Duodenal mucosa (tissue), 2 donors: ENCODE measurements around the gene CYB5R3.
"Not testable (repeated sequence)": the region's sequence is repeated elsewhere in the genome, so short reads cannot be mapped to it uniquely, and the experiment has no call there.

Source experiments
- H3K27ac ChIP-seq: one replicate; pipeline ENCODE4 v1.7.0; 2013; ENCODE audit warnings: low read depth, low read length
- H3K27me3 ChIP-seq, 2 donors: one replicate each; pipeline ENCODE4 v1.7.0; 2013; ENCODE audit warnings: low read length in 2 of 2, control low read depth in 1 of 2; ENCODE audit not compliant: insufficient read depth in 2 of 2, control insufficient read depth in 1 of 2
- H3K36me3 ChIP-seq, 2 donors: one replicate each; pipeline ENCODE4 v1.7.0; 2013; ENCODE audit warnings: low read length in 2 of 2, control low read depth in 1 of 2; ENCODE audit not compliant: insufficient read depth in 2 of 2, control insufficient read depth in 1 of 2
- H3K4me1 ChIP-seq, 2 donors: one replicate each; pipeline ENCODE4 v1.7.0; 2013; ENCODE audit warnings: low read length in 2 of 2, control low read depth in 1 of 2; ENCODE audit not compliant: insufficient read depth in 2 of 2, control insufficient read depth in 1 of 2
- H3K4me3 ChIP-seq, 2 donors: one replicate each; pipeline ENCODE4 v1.7.0; 2013; ENCODE audit warnings: low read length in 2 of 2, low read depth in 1 of 2
- H3K9ac ChIP-seq, 2 donors: one replicate each; pipeline ENCODE4 v1.7.0; 2013; ENCODE audit warnings: low read length in 2 of 2, low read depth in 1 of 2
- H3K9me3 ChIP-seq, 2 donors: one replicate each; pipeline ENCODE4 v1.7.0; 2013; ENCODE audit warnings: low read length in 2 of 2, control low read depth in 1 of 2; ENCODE audit not compliant: control insufficient read depth in 1 of 2

The CYB5R3 gene

DNA sequence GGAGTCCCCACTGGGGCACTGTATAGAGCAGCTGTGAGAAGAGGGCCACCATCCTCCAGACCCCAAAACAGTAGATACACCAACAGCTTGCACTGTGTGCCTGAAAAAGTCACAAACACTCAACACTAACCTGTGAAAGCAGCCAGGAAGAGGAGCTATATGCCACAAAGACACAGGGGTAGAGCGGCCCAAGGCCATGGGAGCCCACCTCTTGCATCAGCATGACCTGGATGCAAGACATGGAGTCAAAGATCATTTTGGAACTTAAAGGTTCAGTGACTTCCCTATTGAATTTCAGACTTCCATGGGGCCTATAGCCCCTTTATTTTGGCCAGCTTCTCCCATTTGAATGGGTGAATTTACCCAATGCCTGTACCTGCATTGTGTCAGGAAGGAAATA is 29.7 kb upstream of the CYB5R3 start:
- Histone ChIP-seq H3K9ac (no peak overlapping the region), H3K9me3 (peaks cover 5 to 6% of the 10 kb centered on the region in 2 donors), H3K27me3 (no peaks in the 10 kb centered on the region), H3K4me3 (no peak overlapping the region), H3K4me1 (peaks cover 16 to 19% of the 10 kb centered on the region in 2 donors), H3K27ac (no peak overlapping the region), H3K36me3 (no peaks in the 10 kb centered on the region)

- peaks cover 11 to 15% of the 10 kb centered on the region in 2 donors for H3K4me1 ChIP-seq
- H3K27me3 ChIP-seq, H3K27ac ChIP-seq, H3K36me3 ChIP-seq, H3K4me3 ChIP-seq, H3K9ac ChIP-seq, H3K9me3 ChIP-seq: not testable (repeated sequence)
Measured at GRCh38 chr22:42677936-42678335, 28.7 kb upstream of the CYB5R3 start.

DNA sequence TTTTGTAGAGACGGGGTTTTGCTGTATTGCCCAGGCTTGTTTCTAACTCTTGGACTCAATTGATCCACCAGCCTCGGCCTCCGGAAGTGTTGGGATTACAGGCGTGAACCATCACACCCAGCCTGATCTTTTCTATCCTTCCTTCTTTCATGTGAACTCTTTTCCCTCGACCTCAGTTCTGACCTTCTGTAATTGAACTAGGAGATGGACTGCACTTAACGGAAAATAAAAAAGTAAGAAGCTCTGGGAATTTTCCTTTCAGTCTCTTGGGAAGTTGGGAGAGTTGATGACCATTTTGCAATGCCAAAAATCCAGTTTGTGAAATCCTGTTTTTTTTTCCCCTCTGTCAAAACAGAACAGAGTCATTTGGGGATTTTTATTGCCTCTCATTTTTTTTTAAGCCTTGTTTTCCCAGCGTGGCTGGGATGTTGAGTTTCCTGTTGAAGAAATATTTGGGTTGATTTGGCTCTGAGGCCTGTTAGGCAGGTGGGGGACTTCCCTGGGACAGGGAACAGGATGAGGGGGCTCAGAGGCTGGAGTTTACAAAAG is 26.9 kb upstream of the CYB5R3 start:
- no peaks in the 10 kb centered on the region for H3K27me3 ChIP-seq
- H3K4me1 ChIP-seq = peaks cover 5 to 9% of the 10 kb centered on the region in 2 donors
- no peak overlapping the region for H3K9ac ChIP-seq
- H3K27ac ChIP-seq = peak overlapping the region; percentile 56
- H3K9me3 ChIP-seq = peaks cover 5 to 6% of the 10 kb centered on the region in 2 donors
- H3K4me3 ChIP-seq = no peak overlapping the region
- H3K36me3 ChIP-seq = no peaks in the 10 kb centered on the region

DNA sequence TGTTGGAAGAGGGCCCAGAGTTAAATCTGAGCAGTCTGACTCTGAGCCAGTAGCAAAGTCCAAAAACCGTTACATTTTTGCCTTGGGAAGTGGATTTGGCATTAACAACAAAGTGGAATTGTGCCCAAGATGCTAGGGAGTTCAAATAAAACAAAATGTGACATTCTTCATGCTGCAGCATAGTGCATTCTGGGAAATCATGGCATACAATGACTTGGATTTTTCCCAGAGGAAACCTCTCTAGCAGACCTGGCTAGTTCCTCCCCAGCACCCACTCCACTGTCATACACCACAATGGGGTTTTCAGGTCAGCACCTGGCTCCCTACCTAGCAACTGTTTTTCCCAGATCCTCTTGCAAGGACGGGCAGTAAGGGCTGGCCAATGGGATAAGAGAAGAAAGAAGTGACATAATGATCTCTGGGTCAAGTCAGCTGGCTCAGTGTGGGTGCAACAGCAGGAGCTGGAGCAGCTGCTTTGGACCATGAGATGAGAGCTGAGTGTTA is 24.8 kb upstream of the CYB5R3 start:
- H3K36me3 ChIP-seq = no peaks in the 10 kb centered on the region
- no peak overlapping the region for H3K9ac ChIP-seq
- no peaks in the 10 kb centered on the region for H3K27me3 ChIP-seq
- H3K4me3 ChIP-seq = no peak overlapping the region
- peaks cover 5% of the 10 kb centered on the region in 2 donors for H3K9me3 ChIP-seq
- no peak overlapping the region for H3K27ac ChIP-seq
- peaks cover 2 to 5% of the 10 kb centered on the region in 2 donors for H3K4me1 ChIP-seq

GRCh38 chr22:42673071-42673470 is 23.9 kb upstream of the CYB5R3 start:
- not testable (repeated sequence) for H3K4me1 ChIP-seq, H3K9me3 ChIP-seq

DNA sequence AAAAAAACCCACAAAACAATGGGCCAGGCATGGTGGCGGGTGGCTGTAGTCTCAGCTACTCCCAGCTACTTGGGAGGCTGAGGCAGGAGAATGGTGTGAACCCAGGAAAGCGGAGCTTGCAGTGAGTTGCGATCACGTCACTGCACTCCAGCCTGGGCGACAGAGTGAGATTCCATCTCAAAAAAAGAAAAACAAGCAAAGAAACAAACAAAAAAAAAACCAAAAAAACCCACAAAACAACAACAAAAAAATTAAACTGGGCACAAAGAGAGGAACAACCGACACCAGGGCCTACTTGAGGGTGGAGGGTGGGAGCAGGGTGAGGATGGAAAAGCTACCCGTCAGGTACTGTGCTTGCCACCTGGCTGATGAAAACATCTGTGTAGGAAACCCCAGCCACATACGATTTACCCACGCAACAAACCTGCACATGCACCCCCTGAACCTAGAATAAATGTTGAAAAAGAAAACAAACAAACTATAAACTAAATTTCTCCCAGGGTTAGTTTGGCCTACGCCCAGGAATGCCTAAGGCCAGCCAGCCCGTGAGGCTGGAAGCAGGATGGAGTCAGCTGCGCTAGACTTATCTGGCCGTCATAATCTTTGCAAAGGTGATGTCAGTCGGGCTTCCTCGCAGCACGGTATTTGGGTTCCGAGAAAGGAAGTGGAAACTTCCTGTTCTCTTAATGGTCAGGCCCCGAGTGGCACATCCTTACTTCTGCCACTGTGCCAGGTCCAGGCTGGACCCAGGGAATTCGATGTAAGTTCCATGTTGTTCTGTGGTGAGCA is 21.9 kb upstream of the CYB5R3 start:
- H3K36me3 ChIP-seq = no peaks in the 10 kb centered on the region
- H3K9me3 ChIP-seq = no peaks in the 10 kb centered on the region
- H3K4me1 ChIP-seq = peaks cover 0 to 5% of the 10 kb centered on the region in 2 donors
- no peaks in the 10 kb centered on the region for H3K27me3 ChIP-seq
- H3K9ac ChIP-seq = no peak overlapping the region
- H3K4me3 ChIP-seq = no peak overlapping the region
- no peak overlapping the region for H3K27ac ChIP-seq

More at GRCh38 chr22:42673071-42673470, 23.9 kb upstream of the CYB5R3 start:
- not testable (repeated sequence) for H3K27ac ChIP-seq, H3K27me3 ChIP-seq, H3K4me3 ChIP-seq, H3K36me3 ChIP-seq, H3K9ac ChIP-seq

GRCh38 chr22:42670046-42670445 is 20.9 kb upstream of the CYB5R3 start:
- H3K27me3 ChIP-seq = no peaks in the 10 kb centered on the region

DNA sequence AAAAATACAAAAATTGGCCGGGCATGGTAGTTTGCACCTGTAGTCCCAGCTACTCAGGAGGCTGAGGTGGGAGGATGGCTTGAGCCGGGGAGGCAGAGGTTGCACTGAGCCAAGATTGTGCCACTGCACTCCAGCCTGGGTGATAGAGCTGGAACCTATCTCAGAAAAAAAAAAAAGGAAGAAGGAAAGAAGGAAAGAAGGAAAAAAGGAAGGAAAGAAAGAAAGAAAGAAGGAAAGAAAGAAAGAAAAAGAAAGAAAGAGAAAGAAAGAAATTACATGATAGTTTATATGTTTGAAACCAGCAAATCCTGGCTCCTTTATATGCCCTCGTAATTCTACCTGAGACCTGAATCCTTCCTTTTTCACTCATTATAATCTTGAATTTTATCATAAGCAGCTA is 17.2 kb upstream of the CYB5R3 start:
- not testable (repeated sequence) for H3K27me3 ChIP-seq, H3K4me3 ChIP-seq, H3K27ac ChIP-seq, H3K36me3 ChIP-seq, H3K9ac ChIP-seq, H3K9me3 ChIP-seq, H3K4me1 ChIP-seq

More at GRCh38 chr22:42670046-42670445, 20.9 kb upstream of the CYB5R3 start:
- peaks cover 0 to 5% of the 10 kb centered on the region in 2 donors for H3K4me1 ChIP-seq
- no peak overlapping the region for H3K4me3 ChIP-seq
- H3K36me3 ChIP-seq = no peaks in the 10 kb centered on the region
- no peak overlapping the region for H3K27ac ChIP-seq
- H3K9me3 ChIP-seq = no peaks in the 10 kb centered on the region
- H3K9ac ChIP-seq = no peak overlapping the region

DNA sequence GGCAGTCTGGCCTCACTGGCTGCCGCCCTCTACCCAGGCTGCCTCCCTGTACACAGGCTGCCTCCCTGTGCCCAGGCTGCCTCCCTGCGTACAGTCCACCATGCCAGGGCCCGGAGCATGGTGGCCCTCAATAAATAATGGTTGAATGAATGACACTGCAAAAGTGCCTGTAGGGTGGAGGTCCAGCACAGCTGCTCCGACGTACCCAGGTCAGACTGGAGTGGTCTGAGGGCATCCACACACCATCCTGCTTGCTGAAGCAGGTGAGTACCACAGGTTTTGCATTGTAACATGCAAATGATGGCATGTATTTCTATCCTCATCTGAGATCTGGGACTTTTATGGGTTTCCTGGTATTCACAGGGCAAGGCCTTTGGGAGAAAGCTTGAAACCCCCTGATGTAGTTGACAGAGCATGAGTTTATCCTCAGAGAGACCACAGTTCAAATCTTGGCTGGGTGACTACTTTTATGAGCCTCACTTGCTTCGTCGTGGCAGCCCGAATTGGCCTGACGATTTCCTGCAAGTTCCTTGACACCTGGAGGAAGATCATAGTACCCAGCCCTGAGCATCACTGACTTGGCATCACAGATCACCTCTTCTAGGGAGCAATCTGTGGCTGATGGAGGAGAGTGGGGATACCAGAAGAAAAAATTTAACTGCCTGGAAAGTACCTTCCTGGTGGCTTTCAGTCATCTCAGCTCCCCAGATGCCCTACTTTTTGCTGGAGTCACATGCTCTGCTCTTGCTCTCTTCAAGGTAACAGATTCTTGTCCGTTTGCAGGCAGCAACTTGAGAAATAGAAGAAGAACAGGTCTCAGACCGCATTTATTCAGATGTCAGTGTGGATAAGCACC is 16.0 kb upstream of the CYB5R3 start:
- H3K9ac ChIP-seq = no peak overlapping the region
- no peaks in the 10 kb centered on the region for H3K36me3 ChIP-seq
- no peaks in the 10 kb centered on the region for H3K4me1 ChIP-seq
- no peaks in the 10 kb centered on the region for H3K27me3 ChIP-seq
- no peaks in the 10 kb centered on the region for H3K9me3 ChIP-seq
- no peak overlapping the region for H3K4me3 ChIP-seq
- no peak overlapping the region for H3K27ac ChIP-seq
